ENCODE measurements around the gene RHOC.
"Not testable (repeated sequence)": the region's sequence is repeated elsewhere in the genome, so short reads cannot be mapped to it uniquely, and the experiment has no call there.

Gene RHOC

GRCh38 chr1:112722601-112723510, 15.9 kb upstream of the RHOC start:
- H3K4me3 ChIP-seq (ENCODE audit: control insufficient read depth, low read depth, low read length) = no peak overlapping the region
- DNase-seq (ENCODE audit: low read depth) = no peak

GRCh38 chr1:112721966-112722524, 15.1 kb upstream of the RHOC start:
- TF ChIP-seq CTCF (IDR thresholded peaks at IDR 0.05; ENCODE audit: control insufficient read depth, insufficient read depth, low read depth, low read length, missing control alignments) = no peak
- no peak overlapping the region for H3K4me3 ChIP-seq (ENCODE audit: control insufficient read depth, low read depth, low read length)
- no peak for DNase-seq (ENCODE audit: low read depth)

More at GRCh38 chr1:112722601-112723510, 15.9 kb upstream of the RHOC start:
- no peak for TF ChIP-seq CTCF (IDR thresholded peaks at IDR 0.05; ENCODE audit: control insufficient read depth, insufficient read depth, low read depth, low read length, missing control alignments)

- not testable (repeated sequence) for DNase-seq (ENCODE audit: low read depth); H3K4me3 ChIP-seq (ENCODE audit: control insufficient read depth, low read depth, low read length)
Observed at GRCh38 chr1:112721294-112721693, 14.4 kb upstream of the RHOC start.

GRCh38 chr1:112720800-112721199, 13.9 kb upstream of the RHOC start:
- no peak overlapping the region for H3K4me3 ChIP-seq (ENCODE audit: control insufficient read depth, low read depth, low read length)
- DNase-seq (ENCODE audit: low read depth) = no peak
- no peak for TF ChIP-seq CTCF (IDR thresholded peaks at IDR 0.05; ENCODE audit: control insufficient read depth, insufficient read depth, low read depth, low read length, missing control alignments)

GRCh38 chr1:112719706-112720105, 12.8 kb upstream of the RHOC start:
- no peak for DNase-seq (ENCODE audit: low read depth)
- no peak for TF ChIP-seq CTCF (IDR thresholded peaks at IDR 0.05; ENCODE audit: control insufficient read depth, insufficient read depth, low read depth, low read length, missing control alignments)
- H3K4me3 ChIP-seq (ENCODE audit: control insufficient read depth, low read depth, low read length) = no peak overlapping the region

- H3K4me3 ChIP-seq (ENCODE audit: control insufficient read depth, low read depth, low read length) = peak overlapping the region; percentile 35
- DNase-seq (ENCODE audit: low read depth) = no peak
- TF ChIP-seq CTCF (IDR thresholded peaks at IDR 0.05; ENCODE audit: control insufficient read depth, insufficient read depth, low read depth, low read length, missing control alignments) = peak; percentile 91
Observed at GRCh38 chr1:112718691-112719418, 11.9 kb upstream of the RHOC start.
